OCI-LY7 (cell line): Measurements from ENCODE around the gene PLCB3. TPM values are rescaled to one million over a fixed set of nuclear protein-coding genes. Genes with fewer than 3 reads are reported as not detected.
A peak's percentile ranks its signal among the peaks of the same experiment; 100 is the strongest.

Experiments
- BruUV-seq: library from RNA; stranded (reverse); fragments of 400-500 nt; replicated peaks from 2 replicates; lab custom pipeline; 2021; lab: Mats Ljungman, UMichigan
- CTCF ChIA-PET: fragments of 300-600 bp; sonication (Branson Sonifier 250); formaldehyde crosslinking; loops from one replicate; lab custom pipeline; 2022; ENCODE audit warnings: antibody characterized with exemption; ENCODE audit not compliant: unreplicated experiment; lab: Charles Lee
- POLR2A ChIA-PET: fragments of 300-600 bp; sonication (Branson Sonifier 250); formaldehyde crosslinking; loops from one replicate; lab custom pipeline; 2022; ENCODE audit warnings: antibody characterized with exemption; lab: Charles Lee
- DNase-seq: peaks from one replicate; pipeline ENCODE4 v3.0.0-alpha.2; 2015; ENCODE audit warnings: low spot score
- H2AFZ ChIP-seq: fragments of 200-600 bp; sonication (generic), shearing (Covaris generic); 2 replicates; pipeline ENCODE4 v1.6.1; 2014; ENCODE audit warnings: mild to moderate bottlenecking, antibody characterized with exemption, low read length, moderate library complexity
- H3K27ac ChIP-seq: fragments of 200-600 bp; sonication (generic); 2 replicates; pipeline ENCODE4 v1.5.1; 2014; ENCODE audit warnings: mixed run types, low read depth, mild to moderate bottlenecking, moderate library complexity, low read length, inconsistent platforms; ENCODE audit not compliant: poor library complexity, severe bottlenecking
- H3K36me3 ChIP-seq: fragments of 200-600 bp; sonication (generic); 2 replicates; pipeline ENCODE4 v1.6.1; 2014; ENCODE audit warnings: mild to moderate bottlenecking, antibody characterized with exemption, low read length, moderate library complexity, mixed read lengths; ENCODE audit not compliant: insufficient read depth
- H3K4me1 ChIP-seq: fragments of 200-600 bp; sonication (generic); 2 replicates; pipeline ENCODE4 v1.5.1; 2014; ENCODE audit warnings: mild to moderate bottlenecking, low read length; ENCODE audit not compliant: insufficient read depth, poor library complexity, severe bottlenecking
- H3K4me2 ChIP-seq: fragments of 200-600 bp; sonication (generic); 2 replicates; pipeline ENCODE4 v1.6.1; 2014; ENCODE audit warnings: mild to moderate bottlenecking, low read length
- H3K4me3 ChIP-seq: fragments of 200-600 bp; sonication (generic); 2 replicates; pipeline ENCODE4 v1.5.1; 2014; ENCODE audit warnings: mild to moderate bottlenecking, low read depth, low read length; ENCODE audit not compliant: poor library complexity, severe bottlenecking
- H3K79me2 ChIP-seq: fragments of 200-600 bp; sonication (generic); 2 replicates; pipeline ENCODE4 v1.6.1; 2016; ENCODE audit warnings: low read depth, mild to moderate bottlenecking, low read length, moderate library complexity, mixed read lengths; ENCODE audit not compliant: insufficient read depth
- H3K9me2 ChIP-seq: fragments of 200-600 bp; sonication (generic); 2 replicates; pipeline ENCODE4 v1.6.1; 2016; ENCODE audit warnings: mild to moderate bottlenecking, low read length, mixed read lengths; ENCODE audit not compliant: insufficient read depth
- H3K9me3 ChIP-seq: fragments of 200-600 bp; sonication (generic); 2 replicates; pipeline ENCODE4 v1.6.1; 2014; ENCODE audit warnings: mild to moderate bottlenecking, mixed run types, low read length, mixed read lengths
- H4K20me1 ChIP-seq: fragments of 200-600 bp; sonication (generic); 2 replicates; pipeline ENCODE4 v1.6.1; 2014; ENCODE audit warnings: mild to moderate bottlenecking, antibody characterized with exemption, low read length, moderate library complexity, mixed read lengths; ENCODE audit not compliant: insufficient read depth
- CTCF ChIP-seq: fragments of 200-600 bp; sonication (generic); conservative IDR thresholded peaks from 2 replicates; pipeline ENCODE4 v1.5.1; 2014; ENCODE audit warnings: mild to moderate bottlenecking, antibody characterized with exemption, low read length, moderate library complexity, mixed read lengths
- EZH2phosphoT487 ChIP-seq: fragments of 200-600 bp; sonication (generic); IDR thresholded peaks from 2 replicates; pipeline ENCODE4 v1.6.1; 2018; ENCODE audit warnings: low read depth, borderline replicate concordance, mild to moderate bottlenecking, mixed run types, antibody characterized with exemption, low read length, moderate library complexity, mixed read lengths
- intact Hi-C: fragments of 100-400 bp; cut with micrococcal nuclease; formaldehyde crosslinking; loops from one replicate; pipeline ENCODE4 v1.10.0; 2022; ENCODE audit not compliant: unreplicated experiment
- total RNA-seq, 2 experiments: library from RNA; depleted of rRNA in 1 of 2; stranded (reverse); fragments of >200 nt in 1 of 2; shearing (Covaris generic) in 1 of 2; gene quantifications; 2 replicates each; pipeline ENCODE4 v1.2.3, GENCODE V29; 2014 to 2022

Gene PLCB3
- total RNA-seq, 2 experiments from 2014 or later = 7.6 to 10.3 TPM

DNA sequence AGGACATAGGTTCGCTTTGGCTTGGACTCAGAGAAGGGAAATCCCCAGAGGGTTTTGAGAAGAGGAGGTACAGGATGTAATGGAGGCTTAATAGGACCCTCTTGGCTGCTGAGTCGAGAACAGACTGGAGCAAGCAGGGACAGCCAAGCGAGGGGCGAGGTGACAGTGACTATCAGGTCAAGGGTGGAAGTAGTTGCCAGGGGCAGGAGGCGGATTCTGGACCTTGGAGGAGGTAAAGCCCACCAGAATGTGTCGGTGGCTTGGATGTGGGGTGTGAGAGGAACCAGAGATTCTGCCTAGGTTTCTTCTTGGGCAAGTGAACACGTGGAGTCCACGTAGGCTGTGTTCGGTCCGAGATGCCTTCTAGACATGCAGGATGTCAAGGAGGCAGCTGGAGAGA lies 61.6 kb downstream of the PLCB3 start:
- ChIA-PET CTCF (no interaction called here), POLR2A (no interaction called here)
- no TSS peak for BruUV-seq

GRCh38 chr11:64313491-64314145 lies 62.3 kb downstream of the PLCB3 start:
- DNase-seq = no peak
- no TSS peak for BruUV-seq
- H3K9me2 ChIP-seq = no peaks in the 10 kb centered on the region
- POLR2A ChIA-PET = no interaction called here
- H2AFZ ChIP-seq = no peak overlapping the region
- no peaks in the 10 kb centered on the region for H4K20me1 ChIP-seq
- TF ChIP-seq EZH2phosphoT487 = no peak
- TF ChIP-seq CTCF = no peak
- H3K4me2 ChIP-seq = no peak overlapping the region
- H3K9me3 ChIP-seq = no peaks in the 10 kb centered on the region
- H3K4me3 ChIP-seq = no peak overlapping the region
- H3K27ac ChIP-seq = no peak overlapping the region
- peaks cover 17% of the 10 kb centered on the region for H3K4me1 ChIP-seq
- CTCF ChIA-PET = no interaction called here
- H3K36me3 ChIP-seq = peaks cover 68% of the 10 kb centered on the region
- peaks cover 9% of the 10 kb centered on the region; the same call in 1 of the 2 replicates for H3K79me2 ChIP-seq
- intact Hi-C loops = no loop called here

More for the DNA sequence above, 61.6 kb downstream of the PLCB3 start:
- no peaks in the 10 kb centered on the region for H4K20me1 ChIP-seq
- no peaks in the 10 kb centered on the region for H3K9me3 ChIP-seq
- no peak for DNase-seq
- TF ChIP-seq CTCF = no peak
- TF ChIP-seq EZH2phosphoT487 = no peak
- no peak overlapping the region for H2AFZ ChIP-seq
- H3K79me2 ChIP-seq = peaks cover 4% of the 10 kb centered on the region
- no peaks in the 10 kb centered on the region for H3K9me2 ChIP-seq
- intact Hi-C loops = no loop called here
- H3K4me1 ChIP-seq = peaks cover 17% of the 10 kb centered on the region
- no peak overlapping the region for H3K27ac ChIP-seq
- H3K36me3 ChIP-seq = peaks cover 71% of the 10 kb centered on the region
- no peak overlapping the region for H3K4me2 ChIP-seq
- H3K4me3 ChIP-seq = no peak overlapping the region

- intact Hi-C loops = no loop called here
- Histone ChIP-seq H3K9me2 (no peaks in the 10 kb centered on the region), H3K4me2 (no peak overlapping the region), H3K9me3 (no peaks in the 10 kb centered on the region), H3K27ac (no peak overlapping the region), H2AFZ (no peak overlapping the region), H3K36me3 (peaks cover 69% of the 10 kb centered on the region), H3K4me1 (peaks cover 22% of the 10 kb centered on the region), H3K4me3 (no peak overlapping the region), H4K20me1 (no peaks in the 10 kb centered on the region), H3K79me2 (peaks cover 14% of the 10 kb centered on the region; the same call in 1 of the 2 replicates)
- TF ChIP-seq CTCF (peak; percentile 29; the same call in 1 of the 2 replicates), EZH2phosphoT487 (no peak)
- CTCF ChIA-PET = no interaction called here
- no TSS peak for BruUV-seq
- DNase-seq = no peak
- POLR2A ChIA-PET = no interaction called here
Measured at GRCh38 chr11:64314146-64314804, 62.9 kb downstream of the PLCB3 start.
